ENCODE results near the gene MON1B.

DNA sequence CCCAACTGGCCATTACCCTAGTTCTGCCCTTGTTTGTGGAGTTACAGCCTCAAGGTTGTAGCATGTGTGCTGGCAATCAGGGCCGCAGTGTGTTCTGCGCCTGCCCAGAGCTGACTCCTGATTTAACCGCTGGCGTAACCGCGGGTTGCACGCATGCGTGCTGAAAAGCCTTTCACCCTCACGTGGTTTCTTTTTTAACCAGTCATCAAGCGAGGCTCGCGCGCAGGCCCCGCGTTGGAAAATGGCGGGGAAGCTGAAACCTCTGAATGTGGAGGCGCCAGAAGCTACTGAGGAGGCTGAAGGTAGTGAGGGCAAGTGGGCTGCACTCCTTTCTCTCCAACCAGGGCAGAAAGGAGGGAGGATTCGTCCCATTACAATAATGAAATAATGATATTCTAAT is 8.2 kb downstream of the MON1B start, which contains the start of gene SYCE1L:
- TF ChIP-seq, protein P1, sequence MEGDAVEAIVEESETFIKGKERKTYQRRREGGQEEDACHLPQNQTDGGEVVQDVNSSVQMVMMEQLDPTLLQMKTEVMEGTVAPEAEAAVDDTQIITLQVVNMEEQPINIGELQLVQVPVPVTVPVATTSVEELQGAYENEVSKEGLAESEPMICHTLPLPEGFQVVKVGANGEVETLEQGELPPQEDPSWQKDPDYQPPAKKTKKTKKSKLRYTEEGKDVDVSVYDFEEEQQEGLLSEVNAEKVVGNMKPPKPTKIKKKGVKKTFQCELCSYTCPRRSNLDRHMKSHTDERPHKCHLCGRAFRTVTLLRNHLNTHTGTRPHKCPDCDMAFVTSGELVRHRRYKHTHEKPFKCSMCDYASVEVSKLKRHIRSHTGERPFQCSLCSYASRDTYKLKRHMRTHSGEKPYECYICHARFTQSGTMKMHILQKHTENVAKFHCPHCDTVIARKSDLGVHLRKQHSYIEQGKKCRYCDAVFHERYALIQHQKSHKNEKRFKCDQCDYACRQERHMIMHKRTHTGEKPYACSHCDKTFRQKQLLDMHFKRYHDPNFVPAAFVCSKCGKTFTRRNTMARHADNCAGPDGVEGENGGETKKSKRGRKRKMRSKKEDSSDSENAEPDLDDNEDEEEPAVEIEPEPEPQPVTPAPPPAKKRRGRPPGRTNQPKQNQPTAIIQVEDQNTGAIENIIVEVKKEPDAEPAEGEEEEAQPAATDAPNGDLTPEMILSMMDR (conservative IDR thresholded peaks at IDR 0.05; ENCODE audit: low read length): no peak
- TF ChIP-seq EZH2phosphoT487 (IDR thresholded peaks at IDR 0.05; ENCODE audit: borderline replicate concordance): no peak

Data from Loucy (cell line).